ENCODE measurements around the gene CARHSP1. TPM values are rescaled to one million over a fixed set of nuclear protein-coding genes. Genes with fewer than 3 reads are reported as not detected.
"Not testable (repeated sequence)": the region's sequence is repeated elsewhere in the genome, so short reads cannot be mapped to it uniquely, and the experiment has no call there.

CARHSP1 gene
- total RNA-seq, 2 donors from 2014 or later = 28.4 to 84.8 TPM

DNA sequence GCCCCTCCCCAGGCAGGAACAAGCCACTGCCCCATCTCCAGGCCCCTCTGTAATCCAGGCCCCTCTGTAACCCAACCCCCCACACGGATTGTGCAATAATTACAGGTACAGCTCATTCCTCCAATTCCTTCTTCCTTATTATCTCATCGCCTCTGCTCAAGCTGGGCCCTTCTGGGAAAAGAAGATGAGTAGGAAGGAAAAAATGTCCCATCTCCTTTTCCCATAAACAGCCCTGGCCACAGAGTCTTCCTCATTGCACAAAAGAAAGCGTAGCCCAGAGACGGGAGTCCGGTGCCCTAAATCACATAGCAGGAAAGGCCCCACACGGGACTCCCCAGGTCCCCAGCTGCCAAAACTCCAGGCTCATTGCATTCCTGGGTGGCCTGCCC is 9.7 kb upstream of the CARHSP1 start:
- no peak for DNase-seq (ENCODE audit: low spot score)
- TF ChIP-seq, protein P1, sequence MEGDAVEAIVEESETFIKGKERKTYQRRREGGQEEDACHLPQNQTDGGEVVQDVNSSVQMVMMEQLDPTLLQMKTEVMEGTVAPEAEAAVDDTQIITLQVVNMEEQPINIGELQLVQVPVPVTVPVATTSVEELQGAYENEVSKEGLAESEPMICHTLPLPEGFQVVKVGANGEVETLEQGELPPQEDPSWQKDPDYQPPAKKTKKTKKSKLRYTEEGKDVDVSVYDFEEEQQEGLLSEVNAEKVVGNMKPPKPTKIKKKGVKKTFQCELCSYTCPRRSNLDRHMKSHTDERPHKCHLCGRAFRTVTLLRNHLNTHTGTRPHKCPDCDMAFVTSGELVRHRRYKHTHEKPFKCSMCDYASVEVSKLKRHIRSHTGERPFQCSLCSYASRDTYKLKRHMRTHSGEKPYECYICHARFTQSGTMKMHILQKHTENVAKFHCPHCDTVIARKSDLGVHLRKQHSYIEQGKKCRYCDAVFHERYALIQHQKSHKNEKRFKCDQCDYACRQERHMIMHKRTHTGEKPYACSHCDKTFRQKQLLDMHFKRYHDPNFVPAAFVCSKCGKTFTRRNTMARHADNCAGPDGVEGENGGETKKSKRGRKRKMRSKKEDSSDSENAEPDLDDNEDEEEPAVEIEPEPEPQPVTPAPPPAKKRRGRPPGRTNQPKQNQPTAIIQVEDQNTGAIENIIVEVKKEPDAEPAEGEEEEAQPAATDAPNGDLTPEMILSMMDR (IDR thresholded peaks at IDR 0.05) = no peak
- Histone ChIP-seq H3K27ac (no peak overlapping the region), H3K27me3 (no peaks in the 10 kb centered on the region), H3K36me3 (no peaks in the 10 kb centered on the region), H3K9me3 (no peaks in the 10 kb centered on the region), H3K4me3 (no peak overlapping the region), H3K4me1 (peaks cover 0 to 3% of the 10 kb centered on the region in 2 donors)

DNA sequence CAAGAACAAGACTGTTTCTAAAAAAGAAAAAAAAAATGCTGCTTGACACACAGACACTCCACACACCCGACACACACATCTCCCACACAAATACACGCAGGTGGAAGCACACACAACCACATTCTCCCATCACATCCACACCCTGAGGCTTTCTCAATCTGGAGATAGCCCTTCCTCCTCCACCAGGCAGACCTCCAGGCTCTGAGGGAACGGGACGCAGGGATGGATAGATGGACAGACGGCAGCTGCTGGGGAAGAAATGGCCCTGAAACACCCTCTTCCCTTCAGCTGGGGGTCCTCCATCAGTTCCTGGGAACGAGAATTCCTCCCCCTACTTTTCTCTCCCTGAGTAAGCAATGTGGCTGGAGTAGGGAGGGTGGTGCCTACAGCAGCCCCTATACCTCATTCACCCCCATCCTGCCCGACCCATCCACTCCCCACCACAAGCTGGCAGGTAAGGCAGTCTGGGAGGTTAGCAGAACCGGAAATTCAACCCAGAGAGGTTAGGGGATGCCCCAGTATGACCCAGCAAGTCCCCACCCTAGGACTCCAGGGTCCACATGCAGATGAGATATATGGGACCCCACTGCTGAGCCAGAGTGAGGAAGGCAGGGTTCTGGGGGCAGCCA is 9.2 kb upstream of the CARHSP1 start:
- Histone ChIP-seq H3K27ac (no peak overlapping the region), H3K4me1 (peaks cover 0 to 3% of the 10 kb centered on the region in 2 donors), H3K36me3 (no peaks in the 10 kb centered on the region), H3K27me3 (no peaks in the 10 kb centered on the region), H3K9me3 (no peaks in the 10 kb centered on the region), H3K4me3 (no peak overlapping the region)
- no peak for DNase-seq (ENCODE audit: low spot score)
- TF ChIP-seq, protein P1 (IDR thresholded peaks at IDR 0.05) = no peak

DNA sequence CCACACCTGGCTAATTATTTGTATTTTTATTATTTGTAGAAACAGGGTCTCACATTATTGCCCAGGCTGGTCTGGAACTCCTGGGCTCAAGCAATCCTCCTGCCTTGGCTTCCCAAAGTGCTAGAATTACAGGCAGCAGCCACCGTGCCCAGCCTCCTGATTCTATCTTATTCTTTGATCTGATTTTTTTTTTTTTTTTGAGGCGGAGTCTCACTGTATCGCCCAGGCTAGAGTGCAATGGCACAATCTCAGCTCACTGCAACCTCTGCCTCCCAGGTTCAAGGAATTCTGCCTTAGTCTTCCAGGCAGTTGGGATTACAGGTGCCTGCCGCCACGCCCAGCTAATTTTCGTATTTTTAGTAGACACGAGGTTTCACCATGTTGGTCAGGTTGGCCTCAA is 6.5 kb upstream of the CARHSP1 start:
- H3K36me3 ChIP-seq; H3K4me3 ChIP-seq; H3K27ac ChIP-seq; DNase-seq (ENCODE audit: low spot score); H3K9me3 ChIP-seq; H3K27me3 ChIP-seq; H3K4me1 ChIP-seq: not testable (repeated sequence)

DNA sequence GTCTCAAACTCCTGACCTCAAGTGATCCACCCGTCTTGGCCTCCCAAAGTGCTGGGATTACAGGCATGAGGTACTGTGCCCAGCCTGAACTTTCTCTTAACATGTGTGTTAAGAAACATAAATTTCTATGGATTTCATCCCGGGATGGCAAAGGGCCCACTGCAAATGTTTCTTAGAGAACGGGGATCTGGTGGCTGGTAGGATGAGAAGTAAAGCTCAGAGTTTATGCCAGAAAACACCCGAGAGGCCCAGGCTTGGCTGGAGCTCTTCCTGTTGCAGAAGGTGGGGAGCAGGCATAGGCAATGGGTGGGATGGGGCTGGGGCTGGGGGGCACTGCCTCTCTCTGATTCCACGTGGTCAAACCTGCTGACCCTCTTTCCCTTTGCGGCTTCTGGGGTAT is 5.6 kb upstream of the CARHSP1 start:
- no peak overlapping the region for H3K4me3 ChIP-seq
- no peaks in the 10 kb centered on the region for H3K27me3 ChIP-seq
- DNase-seq (ENCODE audit: low spot score) = no peak
- no peak overlapping the region for H3K27ac ChIP-seq
- H3K4me1 ChIP-seq = peaks cover 0 to 3% of the 10 kb centered on the region in 2 donors
- TF ChIP-seq, protein P1 (IDR thresholded peaks at IDR 0.05) = no peak
- H3K36me3 ChIP-seq = no peaks in the 10 kb centered on the region
- no peaks in the 10 kb centered on the region for H3K9me3 ChIP-seq

DNA sequence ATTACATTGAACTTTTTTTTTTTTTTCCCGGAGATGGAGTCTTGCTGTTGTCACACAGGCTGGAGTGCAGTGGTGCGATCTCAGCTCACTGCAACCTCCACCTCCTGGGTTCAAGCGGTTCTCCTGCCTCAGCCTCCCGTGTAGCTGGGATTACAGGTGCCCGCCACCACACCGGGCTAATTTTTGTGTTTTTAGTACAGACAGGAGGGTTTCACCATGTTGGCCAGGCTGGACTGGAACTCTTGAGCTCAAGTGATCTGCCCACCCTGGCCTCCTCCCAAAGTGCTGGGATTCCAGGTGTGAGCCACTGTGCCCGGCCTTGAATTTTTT is 5.0 kb upstream of the CARHSP1 start:
- not testable (repeated sequence) for H3K4me1 ChIP-seq; H3K9me3 ChIP-seq; DNase-seq (ENCODE audit: low spot score); H3K27me3 ChIP-seq; H3K4me3 ChIP-seq; H3K36me3 ChIP-seq; H3K27ac ChIP-seq

DNA sequence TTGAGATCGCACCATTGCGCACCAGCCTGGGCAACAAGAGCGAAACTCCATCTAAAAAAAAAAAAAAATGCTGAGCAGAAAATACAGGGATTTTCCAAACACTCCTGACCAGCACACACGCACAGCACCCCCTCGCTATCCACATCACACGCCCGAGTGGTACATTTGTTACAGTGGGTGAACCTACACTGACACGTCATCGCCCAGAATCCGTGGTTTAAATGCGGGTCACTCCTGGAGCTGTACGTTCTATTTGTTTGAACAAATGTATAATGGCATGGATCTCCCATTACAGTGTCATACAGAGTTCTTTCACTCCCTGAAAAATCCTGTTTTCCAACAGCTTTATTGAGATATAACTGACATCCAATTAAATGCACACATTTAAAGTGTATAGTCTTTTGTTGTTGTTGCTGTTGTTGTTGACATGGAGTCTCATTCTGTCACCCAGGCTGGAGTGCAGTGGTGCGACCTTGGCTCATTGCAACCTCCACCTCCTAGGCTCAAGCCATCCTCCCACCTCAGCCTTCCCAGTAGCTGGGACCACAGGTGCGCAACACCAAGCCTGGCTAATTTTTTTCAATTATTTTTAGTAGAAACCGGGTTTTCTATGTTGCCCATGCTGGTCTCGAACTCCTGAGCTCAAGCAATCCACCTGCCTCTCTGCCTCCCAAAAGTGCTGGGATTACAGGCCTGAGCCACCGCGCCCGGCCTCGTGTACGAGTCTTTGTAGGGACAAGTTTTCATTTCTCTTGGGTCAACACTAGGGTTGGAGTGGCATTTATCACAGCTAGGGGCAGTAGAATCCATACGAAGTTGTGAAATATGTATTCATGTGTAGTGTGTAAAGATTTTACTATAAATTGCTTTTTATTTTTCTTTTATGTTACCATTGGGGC is 4.4 kb upstream of the CARHSP1 start:
- TF ChIP-seq, protein P1 (IDR thresholded peaks at IDR 0.05) = no peak
- no peaks in the 10 kb centered on the region for H3K36me3 ChIP-seq
- H3K27me3 ChIP-seq = no peaks in the 10 kb centered on the region
- no peak overlapping the region for H3K27ac ChIP-seq
- no peak for DNase-seq (ENCODE audit: low spot score)
- peaks cover 0 to 7% of the 10 kb centered on the region in 2 donors for H3K4me1 ChIP-seq
- no peaks in the 10 kb centered on the region for H3K9me3 ChIP-seq
- no peak overlapping the region for H3K4me3 ChIP-seq
